ENCODE results near the gene AQP6.

DNA sequence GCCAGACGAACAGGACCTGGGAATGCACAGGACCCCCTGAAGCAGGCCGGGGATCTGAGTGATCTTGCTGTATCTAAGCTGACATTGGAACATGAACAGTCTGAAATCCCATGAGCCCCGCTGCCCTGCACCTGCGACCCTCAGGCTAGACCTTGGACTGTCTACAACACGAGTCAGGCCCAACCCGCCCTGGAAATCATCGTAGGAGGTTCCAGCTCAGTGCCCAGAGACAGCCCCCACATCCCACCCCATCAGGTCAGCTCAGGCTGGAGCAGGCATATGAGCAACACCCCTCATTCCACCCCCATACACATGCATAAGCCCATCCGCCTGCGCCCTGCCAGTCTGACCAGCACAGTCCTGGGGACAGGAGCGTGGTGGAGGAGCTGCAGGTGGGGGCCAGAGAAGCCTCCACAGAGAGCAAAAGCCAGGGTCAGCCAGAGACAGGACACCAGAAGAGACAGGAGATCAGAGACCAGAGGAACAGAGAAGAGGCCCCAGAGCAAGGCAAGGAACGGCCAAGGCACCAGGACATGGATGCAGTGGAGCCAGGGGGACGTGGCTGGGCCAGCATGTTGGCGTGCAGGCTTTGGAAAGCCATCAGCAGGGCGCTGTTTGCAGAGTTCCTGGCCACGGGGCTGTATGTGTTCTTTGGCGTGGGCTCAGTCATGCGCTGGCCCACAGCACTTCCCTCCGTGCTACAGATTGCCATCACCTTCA lies at the start of gene AQP6:
- TF ChIP-seq, protein P1, sequence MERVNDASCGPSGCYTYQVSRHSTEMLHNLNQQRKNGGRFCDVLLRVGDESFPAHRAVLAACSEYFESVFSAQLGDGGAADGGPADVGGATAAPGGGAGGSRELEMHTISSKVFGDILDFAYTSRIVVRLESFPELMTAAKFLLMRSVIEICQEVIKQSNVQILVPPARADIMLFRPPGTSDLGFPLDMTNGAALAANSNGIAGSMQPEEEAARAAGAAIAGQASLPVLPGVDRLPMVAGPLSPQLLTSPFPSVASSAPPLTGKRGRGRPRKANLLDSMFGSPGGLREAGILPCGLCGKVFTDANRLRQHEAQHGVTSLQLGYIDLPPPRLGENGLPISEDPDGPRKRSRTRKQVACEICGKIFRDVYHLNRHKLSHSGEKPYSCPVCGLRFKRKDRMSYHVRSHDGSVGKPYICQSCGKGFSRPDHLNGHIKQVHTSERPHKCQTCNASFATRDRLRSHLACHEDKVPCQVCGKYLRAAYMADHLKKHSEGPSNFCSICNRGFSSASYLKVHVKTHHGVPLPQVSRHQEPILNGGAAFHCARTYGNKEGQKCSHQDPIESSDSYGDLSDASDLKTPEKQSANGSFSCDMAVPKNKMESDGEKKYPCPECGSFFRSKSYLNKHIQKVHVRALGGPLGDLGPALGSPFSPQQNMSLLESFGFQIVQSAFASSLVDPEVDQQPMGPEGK (CRISPR knock-in tag; IDR thresholded peaks at IDR 0.05; ENCODE audit: borderline replicate concordance) = no peak
- TF ChIP-seq, protein P2, sequence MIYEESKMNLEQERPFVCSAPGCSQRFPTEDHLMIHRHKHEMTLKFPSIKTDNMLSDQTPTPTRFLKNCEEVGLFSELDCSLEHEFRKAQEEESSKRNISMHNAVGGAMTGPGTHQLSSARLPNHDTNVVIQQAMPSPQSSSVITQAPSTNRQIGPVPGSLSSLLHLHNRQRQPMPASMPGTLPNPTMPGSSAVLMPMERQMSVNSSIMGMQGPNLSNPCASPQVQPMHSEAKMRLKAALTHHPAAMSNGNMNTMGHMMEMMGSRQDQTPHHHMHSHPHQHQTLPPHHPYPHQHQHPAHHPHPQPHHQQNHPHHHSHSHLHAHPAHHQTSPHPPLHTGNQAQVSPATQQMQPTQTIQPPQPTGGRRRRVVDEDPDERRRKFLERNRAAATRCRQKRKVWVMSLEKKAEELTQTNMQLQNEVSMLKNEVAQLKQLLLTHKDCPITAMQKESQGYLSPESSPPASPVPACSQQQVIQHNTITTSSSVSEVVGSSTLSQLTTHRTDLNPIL (CRISPR knock-in tag; IDR thresholded peaks at IDR 0.05; ENCODE audit: low read depth) = no peak
- no peak for TF ChIP-seq RARB (CRISPR knock-in tag; IDR thresholded peaks at IDR 0.05)
